ENCODE results near the gene HAGH.

HAGH gene

GRCh38 chr16:1825381-1825863, 1.2 kb downstream of the HAGH start:
- peaks cover 52% of the 10 kb centered on the region for H3K4me1 ChIP-seq (ENCODE audit: insufficient read depth, low read length)
- ATAC-seq (ENCODE audit: insufficient read depth, low read depth) (no peak), DNase-seq (no peak)
- H3K9ac ChIP-seq (ENCODE audit: low read depth, low read length): peak overlapping the region; percentile 73
- H3K27ac ChIP-seq (ENCODE audit: low read length): peak overlapping the region; percentile 28; the same call in 1 of the 2 replicates
- peaks cover 56% of the 10 kb centered on the region for H3K79me2 ChIP-seq (ENCODE audit: insufficient read depth, low read length)
- H3K4me3 ChIP-seq (ENCODE audit: low read depth in 1 of 2, low read length in 2 of 2): peak overlapping the region; percentile 19 to 95; a peak in 3 of 4 replicates
- H3K4me2 ChIP-seq (ENCODE audit: insufficient read depth, low read length): peak overlapping the region; percentile 90
- peaks cover 22% of the 10 kb centered on the region for H4K20me1 ChIP-seq (ENCODE audit: insufficient read depth, low read length)
- H3K9me3 ChIP-seq (ENCODE audit: insufficient read depth, low read length, severe bottlenecking): no peaks in the 10 kb centered on the region
- H2AFZ ChIP-seq (ENCODE audit: low read depth, low read length): peak overlapping the region; percentile 99; the same call in 1 of the 2 replicates
- H3K36me3 ChIP-seq (ENCODE audit: insufficient read depth, low read length): peaks cover 33% of the 10 kb centered on the region
- no peaks in the 10 kb centered on the region for H3K27me3 ChIP-seq (ENCODE audit: insufficient read depth, low read length, poor library complexity)
- no peak for TF ChIP-seq EZH2 (IDR thresholded peaks at IDR 0.05; ENCODE audit: borderline replicate concordance, low read depth, low read length, severe bottlenecking)
- no peak for TF ChIP-seq CTCF (IDR thresholded peaks at IDR 0.05; ENCODE audit: borderline replicate concordance, extremely low read depth, low read length, poor library complexity, severe bottlenecking)

GRCh38 chr16:1823821-1824220, 2.8 kb downstream of the HAGH start:
- H3K27ac ChIP-seq (ENCODE audit: low read length): no peak overlapping the region
- ATAC-seq (ENCODE audit: insufficient read depth, low read depth): no peak
- no peak overlapping the region for H3K4me2 ChIP-seq (ENCODE audit: insufficient read depth, low read length)
- H3K4me1 ChIP-seq (ENCODE audit: insufficient read depth, low read length): peaks cover 40% of the 10 kb centered on the region
- DNase-seq: peak; percentile 22
- H2AFZ ChIP-seq (ENCODE audit: low read depth, low read length): no peak overlapping the region
- H3K36me3 ChIP-seq (ENCODE audit: insufficient read depth, low read length): peaks cover 38% of the 10 kb centered on the region
- H4K20me1 ChIP-seq (ENCODE audit: insufficient read depth, low read length): peaks cover 22% of the 10 kb centered on the region
- H3K4me3 ChIP-seq (ENCODE audit: low read depth in 1 of 2, low read length in 2 of 2): no peak overlapping the region
- H3K9me3 ChIP-seq (ENCODE audit: insufficient read depth, low read length, severe bottlenecking): no peaks in the 10 kb centered on the region
- peaks cover 50% of the 10 kb centered on the region for H3K79me2 ChIP-seq (ENCODE audit: insufficient read depth, low read length)
- TF ChIP-seq CTCF (IDR thresholded peaks at IDR 0.05; ENCODE audit: borderline replicate concordance, extremely low read depth, low read length, poor library complexity, severe bottlenecking) (peak; percentile 32), EZH2 (IDR thresholded peaks at IDR 0.05; ENCODE audit: borderline replicate concordance, low read depth, low read length, severe bottlenecking) (no peak)
- no peaks in the 10 kb centered on the region for H3K27me3 ChIP-seq (ENCODE audit: insufficient read depth, low read length, poor library complexity)
- no peak overlapping the region for H3K9ac ChIP-seq (ENCODE audit: low read depth, low read length)

- Histone ChIP-seq H3K36me3 (ENCODE audit: insufficient read depth, low read length) (peaks cover 48% of the 10 kb centered on the region), H3K9ac (ENCODE audit: low read depth, low read length) (no peak overlapping the region), H3K27me3 (ENCODE audit: insufficient read depth, low read length, poor library complexity) (no peaks in the 10 kb centered on the region), H3K4me3 (ENCODE audit: low read depth in 1 of 2, low read length in 2 of 2) (no peak overlapping the region), H2AFZ (ENCODE audit: low read depth, low read length) (no peak overlapping the region), H3K4me2 (ENCODE audit: insufficient read depth, low read length) (no peak overlapping the region), H3K4me1 (ENCODE audit: insufficient read depth, low read length) (peaks cover 30% of the 10 kb centered on the region), H3K79me2 (ENCODE audit: insufficient read depth, low read length) (peaks cover 41% of the 10 kb centered on the region), H4K20me1 (ENCODE audit: insufficient read depth, low read length) (peaks cover 22% of the 10 kb centered on the region), H3K9me3 (ENCODE audit: insufficient read depth, low read length, severe bottlenecking) (no peaks in the 10 kb centered on the region), H3K27ac (ENCODE audit: low read length) (no peak overlapping the region)
- ATAC-seq (ENCODE audit: insufficient read depth, low read depth): no peak
- DNase-seq: no peak
- TF ChIP-seq EZH2 (IDR thresholded peaks at IDR 0.05; ENCODE audit: borderline replicate concordance, low read depth, low read length, severe bottlenecking) (no peak), CTCF (IDR thresholded peaks at IDR 0.05; ENCODE audit: borderline replicate concordance, extremely low read depth, low read length, poor library complexity, severe bottlenecking) (no peak)
Measured at GRCh38 chr16:1822801-1823200, 3.8 kb downstream of the HAGH start.
